Muscle layer of duodenum (tissue), 2 donors: Measurements from ENCODE around the gene SIAE.
A peak's percentile ranks its signal among the peaks of the same experiment; 100 is the strongest.
"Not testable (repeated sequence)": the region's sequence is repeated elsewhere in the genome, so short reads cannot be mapped to it uniquely, and the experiment has no call there.

Source experiments
- H3K27ac ChIP-seq: one replicate; pipeline ENCODE4 v1.7.0; 2013; ENCODE audit warnings: mild to moderate bottlenecking, low read length
- H3K27me3 ChIP-seq: one replicate; pipeline ENCODE4 v1.7.0; 2013; ENCODE audit warnings: low read depth, mild to moderate bottlenecking, control low read depth, low read length
- H3K36me3 ChIP-seq, 2 donors: one replicate each; pipeline ENCODE4 v1.7.0; 2013; ENCODE audit warnings: low read length in 2 of 2, control low read depth in 1 of 2, mild to moderate bottlenecking in 1 of 2; ENCODE audit not compliant: insufficient read depth in 2 of 2, control insufficient read depth in 1 of 2
- H3K4me1 ChIP-seq, 2 donors: one replicate each; pipeline ENCODE4 v1.7.0; 2013; ENCODE audit warnings: low read length in 2 of 2, mild to moderate bottlenecking in 2 of 2, control low read depth in 1 of 2, moderate library complexity in 1 of 2; ENCODE audit not compliant: insufficient read depth in 2 of 2, control insufficient read depth in 1 of 2
- H3K4me3 ChIP-seq, 2 donors: one replicate each; pipeline ENCODE4 v1.7.0; 2013; ENCODE audit warnings: low read length in 2 of 2, low read depth in 1 of 2, mild to moderate bottlenecking in 1 of 2
- H3K9me3 ChIP-seq, 2 donors: one replicate each; pipeline ENCODE4 v1.7.0; 2013; ENCODE audit warnings: low read length in 2 of 2, control low read depth in 1 of 2, mild to moderate bottlenecking in 1 of 2; ENCODE audit not compliant: control insufficient read depth in 1 of 2
- donor health status: healthy.

SIAE gene

DNA sequence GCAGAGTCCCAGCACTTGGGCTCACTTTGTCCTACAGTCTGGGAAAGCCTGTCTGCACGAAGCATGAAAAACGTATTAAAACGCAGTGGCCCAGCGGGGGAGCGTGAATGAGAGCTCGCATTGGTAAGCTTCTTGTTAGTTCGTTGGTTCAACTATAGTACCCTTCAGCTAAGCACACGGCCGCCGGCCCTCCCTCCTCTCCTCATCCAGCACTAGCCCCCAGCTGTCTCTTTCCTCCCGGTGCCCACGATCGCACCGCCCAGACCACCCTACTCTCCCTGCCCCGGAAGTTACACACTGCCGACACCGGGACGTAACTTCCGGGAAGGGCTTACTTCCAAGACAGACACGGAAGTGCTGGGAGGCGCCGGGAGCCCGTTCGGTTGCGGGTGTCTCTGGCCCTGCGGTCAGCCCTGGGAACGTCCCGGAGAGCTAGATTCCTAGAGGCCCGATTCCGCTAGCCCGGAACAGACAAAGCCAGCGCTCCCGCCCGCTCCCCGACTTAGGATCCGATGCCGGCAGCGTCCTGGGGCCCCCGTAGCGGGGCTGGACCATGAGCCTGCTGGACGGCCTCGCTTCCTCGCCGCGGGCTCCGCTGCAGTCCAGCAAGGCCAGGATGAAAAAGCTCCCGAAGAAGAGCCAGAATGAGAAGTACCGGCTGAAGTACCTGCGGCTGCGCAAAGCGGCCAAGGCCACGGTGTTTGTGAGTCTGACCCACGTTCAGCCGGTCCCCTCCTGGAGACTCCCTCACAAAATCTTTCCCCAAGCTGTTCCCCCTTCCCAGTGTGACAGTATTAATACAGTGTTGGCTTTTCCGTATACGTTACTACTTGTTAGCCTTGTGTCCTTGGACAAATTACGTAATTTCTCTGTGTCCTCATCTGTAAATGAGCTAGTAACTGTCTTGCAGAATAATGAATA is 50.7 kb downstream of the SIAE start, which contains the start of gene TBRG1:
Gene TBRG1, plus strand, starts transcription at position 334 of the 921 bp plus-strand sequence. Its CDS starts 220 bp downstream, at position 554.
- Histone ChIP-seq H3K27me3 (no peaks in the 10 kb centered on the region), H3K36me3 (peaks cover 23 to 27% of the 10 kb centered on the region in 2 donors), H3K4me1 (peaks cover 0 to 19% of the 10 kb centered on the region in 2 donors), H3K4me3 (peak within 1 kb of the TSS; percentile 80 to 93), H3K27ac (peak within 1 kb of the TSS; percentile 95), H3K9me3 (no peaks in the 10 kb centered on the region)

DNA sequence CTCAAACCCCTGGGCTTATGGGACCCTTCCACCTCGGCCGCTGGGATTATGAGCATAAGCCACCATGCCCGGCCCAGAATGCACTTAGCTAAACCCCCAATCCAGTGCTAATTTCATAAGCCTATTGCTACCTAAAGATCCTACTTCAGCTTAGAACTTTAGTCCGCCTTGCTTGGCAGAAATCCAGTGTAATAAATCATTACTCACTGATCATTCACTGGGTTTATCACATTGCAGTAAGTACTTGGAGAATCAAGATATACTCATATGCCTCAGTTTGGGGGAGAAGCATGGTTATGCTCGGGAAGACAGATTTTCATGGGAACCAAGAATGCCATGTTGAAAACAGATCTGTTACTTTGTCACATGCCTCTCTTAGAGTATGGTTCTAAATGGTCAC is 54.7 kb downstream of the SIAE start:
- Histone ChIP-seq H3K36me3 (peaks cover 0 to 5% of the 10 kb centered on the region in 2 donors), H3K4me1 (peaks cover 0 to 6% of the 10 kb centered on the region in 2 donors), H3K4me3 (no peak overlapping the region), H3K27me3 (no peaks in the 10 kb centered on the region), H3K9me3 (no peaks in the 10 kb centered on the region), H3K27ac (no peak overlapping the region)

DNA sequence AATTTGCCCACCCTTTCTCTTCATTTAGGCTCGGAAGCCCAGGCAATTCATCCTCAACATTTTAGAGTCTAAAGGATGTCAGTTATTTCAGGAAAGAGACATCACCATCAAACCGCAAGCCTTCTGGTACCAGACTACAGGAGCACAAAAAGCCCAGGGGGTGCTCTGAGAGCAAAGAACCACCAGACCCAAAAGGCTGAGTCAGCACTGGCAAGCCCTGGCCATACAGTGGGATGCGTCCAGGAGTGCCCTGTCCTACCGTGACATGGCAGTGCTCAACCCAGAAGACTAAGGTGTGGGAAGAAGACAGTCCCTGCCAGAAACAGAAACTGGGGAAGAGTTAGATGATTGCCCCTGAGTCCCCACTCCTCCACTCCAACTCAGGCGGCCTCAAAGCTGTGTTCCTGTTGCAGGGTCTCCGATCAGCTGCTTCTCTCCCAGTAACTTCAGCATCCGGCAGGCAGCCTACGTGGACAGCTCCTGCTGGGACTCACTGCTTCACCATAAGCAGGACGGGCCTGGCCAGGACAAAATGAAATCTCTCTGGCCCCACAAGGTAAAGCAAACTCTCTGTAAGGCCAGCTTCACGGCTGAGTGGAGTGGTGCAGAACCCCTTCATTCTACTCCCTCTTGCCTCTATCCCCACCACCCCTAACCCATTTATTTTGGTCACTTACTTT is 60.8 kb downstream of the SIAE start:
- Histone ChIP-seq H3K4me1 (no peaks in the 10 kb centered on the region), H3K9me3 (no peaks in the 10 kb centered on the region), H3K27me3 (no peaks in the 10 kb centered on the region), H3K4me3 (no peak overlapping the region), H3K36me3 (no peaks in the 10 kb centered on the region), H3K27ac (no peak overlapping the region)

DNA sequence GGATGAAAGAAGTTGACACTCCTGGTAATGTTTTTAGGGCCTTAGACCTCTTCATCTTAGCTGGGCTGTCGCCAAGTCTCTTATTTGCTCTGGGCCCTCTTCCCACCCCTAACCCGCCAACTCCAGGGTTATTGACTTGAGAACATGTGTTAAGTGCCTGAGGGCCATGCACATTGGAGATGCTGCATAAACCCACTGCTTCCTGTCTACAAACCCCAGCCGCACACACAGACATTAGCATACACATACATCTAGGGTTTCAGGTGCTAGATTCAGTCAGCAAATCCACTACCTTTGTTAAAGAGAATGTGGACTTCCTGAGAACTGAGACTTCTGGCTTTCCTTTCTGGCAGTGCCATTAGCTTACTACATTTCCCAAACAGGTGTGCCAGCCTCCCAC is 61.5 kb downstream of the SIAE start:
- H3K9me3 ChIP-seq = no peaks in the 10 kb centered on the region
- H3K4me3 ChIP-seq = no peak overlapping the region
- no peaks in the 10 kb centered on the region for H3K4me1 ChIP-seq
- H3K27me3 ChIP-seq = no peaks in the 10 kb centered on the region
- H3K36me3 ChIP-seq = no peaks in the 10 kb centered on the region
- no peak overlapping the region for H3K27ac ChIP-seq

DNA sequence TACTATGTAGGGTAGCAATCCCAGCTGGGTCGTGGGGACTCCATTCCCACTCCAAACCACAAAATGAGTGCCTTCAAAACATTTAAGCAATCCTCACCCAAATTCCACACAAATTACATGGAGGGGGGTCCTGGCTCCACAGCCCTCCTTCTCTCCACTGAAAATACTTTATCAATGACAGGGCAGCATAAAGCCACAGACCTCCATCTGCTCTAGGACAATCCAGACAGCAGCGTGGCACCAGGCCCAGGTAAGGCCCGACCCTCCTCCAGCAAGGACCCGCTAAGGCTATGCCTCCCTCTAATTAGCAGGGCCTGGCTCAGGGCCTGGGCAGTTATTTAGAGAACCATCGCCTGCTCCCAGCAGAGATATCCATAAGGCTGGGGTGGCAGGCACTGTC is 62.5 kb downstream of the SIAE start, which contains the start of gene PANX3:
Gene PANX3, plus strand, starts transcription at position 365 of the 400 bp plus-strand sequence. CDS start 129 bp downstream, outside the sequence.
- Histone ChIP-seq H3K27ac (no peak within 1 kb of the TSS), H3K36me3 (no peaks in the 10 kb centered on the region), H3K4me3 (no peak within 1 kb of the TSS), H3K9me3 (no peaks in the 10 kb centered on the region), H3K4me1 (no peaks in the 10 kb centered on the region), H3K27me3 (no peaks in the 10 kb centered on the region)

DNA sequence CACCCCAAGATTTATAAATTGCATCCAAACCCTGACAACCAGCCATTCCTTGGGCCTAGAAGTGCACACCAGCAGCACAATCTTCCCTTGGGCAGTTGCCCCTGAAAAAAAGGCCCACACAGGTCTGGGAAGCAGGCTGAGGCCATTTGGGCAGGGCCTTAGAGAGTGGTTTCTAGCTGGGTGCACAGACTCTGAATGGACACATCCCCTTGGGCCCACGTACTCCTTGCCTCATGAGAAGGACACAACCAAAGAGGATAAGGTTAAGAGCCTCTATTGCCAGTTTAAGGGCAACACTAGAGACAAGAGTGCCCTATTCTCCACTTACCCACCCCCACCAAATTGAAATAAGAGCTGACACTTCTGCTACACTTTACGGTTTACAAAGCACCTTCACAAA is 63.2 kb downstream of the SIAE start:
- Histone ChIP-seq H3K36me3 (no peaks in the 10 kb centered on the region), H3K27me3 (no peaks in the 10 kb centered on the region), H3K4me1 (no peaks in the 10 kb centered on the region), H3K4me3 (no peak overlapping the region), H3K27ac (no peak overlapping the region), H3K9me3 (no peaks in the 10 kb centered on the region)

DNA sequence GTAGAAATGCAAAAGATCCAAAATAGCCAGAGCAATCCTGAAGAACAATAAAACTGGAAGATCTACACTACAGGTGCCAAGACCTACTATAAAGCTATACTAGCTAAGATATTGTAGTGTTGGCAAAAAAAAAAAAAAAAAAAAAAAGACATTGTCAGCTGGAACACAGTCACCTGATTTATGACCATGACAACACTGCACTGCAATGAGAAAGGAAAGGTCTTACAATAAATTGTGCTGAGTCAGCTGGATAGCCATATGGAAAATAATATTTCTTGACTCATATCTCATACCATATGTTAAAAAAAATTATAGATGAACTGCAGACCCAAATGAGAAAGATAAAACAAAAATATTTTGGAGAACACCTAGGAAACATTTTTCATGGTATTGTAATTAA is 65.4 kb downstream of the SIAE start:
- Histone ChIP-seq H3K27ac (no peak overlapping the region), H3K4me3 (no peak overlapping the region), H3K36me3 (no peaks in the 10 kb centered on the region), H3K27me3 (no peaks in the 10 kb centered on the region), H3K9me3 (no peaks in the 10 kb centered on the region), H3K4me1 (no peaks in the 10 kb centered on the region)

DNA sequence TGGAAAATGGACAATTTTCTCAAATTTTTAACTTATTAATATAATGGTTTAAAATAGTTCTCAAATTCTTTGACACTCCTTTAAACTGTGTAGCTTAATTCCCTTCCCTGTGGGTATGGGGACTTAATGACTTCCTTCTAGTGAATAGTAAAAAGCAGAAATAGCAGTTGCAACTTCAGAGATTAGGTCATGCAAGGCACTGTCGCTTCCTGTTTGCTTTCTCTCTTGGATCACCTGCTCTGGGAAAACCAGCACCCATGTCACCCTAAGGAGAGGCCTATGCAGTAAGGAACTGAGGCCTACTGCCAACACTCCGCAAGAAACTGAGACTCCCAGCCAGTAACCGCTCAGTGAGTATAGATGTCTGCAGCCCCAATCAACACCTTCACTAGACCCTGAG is 67.8 kb downstream of the SIAE start:
- Histone ChIP-seq H3K4me1 (no peaks in the 10 kb centered on the region), H3K36me3 (no peaks in the 10 kb centered on the region), H3K27ac (no peak overlapping the region), H3K9me3 (no peaks in the 10 kb centered on the region), H3K27me3 (no peaks in the 10 kb centered on the region), H3K4me3 (no peak overlapping the region)

DNA sequence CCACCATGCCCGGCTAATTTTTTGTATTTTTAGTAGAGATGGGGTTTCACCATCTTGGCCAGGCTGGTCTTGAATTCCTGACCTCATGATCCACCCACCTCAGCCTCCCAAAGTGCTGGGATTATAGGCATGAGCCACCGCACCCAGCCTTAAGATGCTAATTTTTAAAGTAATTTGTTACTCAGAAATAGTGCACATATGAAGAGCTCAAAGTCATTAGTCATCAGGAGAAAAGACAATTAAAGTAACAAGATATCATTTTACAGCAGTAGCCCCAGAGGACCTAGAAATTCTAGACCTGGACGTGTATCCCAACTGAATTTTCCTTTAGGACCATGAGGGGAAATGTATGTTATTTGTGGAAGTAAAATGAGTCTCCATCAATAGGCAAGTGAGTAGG is 70.8 kb downstream of the SIAE start:
- H3K36me3 ChIP-seq, H3K27ac ChIP-seq, H3K4me1 ChIP-seq, H3K9me3 ChIP-seq, H3K27me3 ChIP-seq, H3K4me3 ChIP-seq: not testable (repeated sequence)

DNA sequence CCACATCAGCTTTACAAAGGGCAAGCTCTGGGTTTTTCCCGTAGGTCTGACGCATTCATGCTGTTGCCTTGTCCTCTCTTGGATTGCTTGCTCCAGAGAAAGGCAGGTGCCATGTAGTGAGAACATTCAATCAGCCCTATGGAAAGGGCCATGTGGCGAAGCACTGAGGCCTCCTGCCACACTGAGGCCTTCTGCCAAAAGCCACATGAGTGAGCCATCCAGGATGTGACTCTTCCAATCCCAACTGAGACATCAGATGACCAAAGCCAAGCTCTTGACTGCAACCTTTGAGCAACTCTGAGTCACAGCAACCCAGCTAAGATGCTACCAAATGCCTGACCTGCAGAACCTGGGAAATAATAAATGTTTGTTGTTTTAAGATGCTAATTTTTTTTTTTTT is 71.3 kb downstream of the SIAE start:
- Histone ChIP-seq H3K4me3 (no peak overlapping the region), H3K27ac (no peak overlapping the region), H3K27me3 (no peaks in the 10 kb centered on the region), H3K36me3 (no peaks in the 10 kb centered on the region), H3K9me3 (no peaks in the 10 kb centered on the region), H3K4me1 (no peaks in the 10 kb centered on the region)

DNA sequence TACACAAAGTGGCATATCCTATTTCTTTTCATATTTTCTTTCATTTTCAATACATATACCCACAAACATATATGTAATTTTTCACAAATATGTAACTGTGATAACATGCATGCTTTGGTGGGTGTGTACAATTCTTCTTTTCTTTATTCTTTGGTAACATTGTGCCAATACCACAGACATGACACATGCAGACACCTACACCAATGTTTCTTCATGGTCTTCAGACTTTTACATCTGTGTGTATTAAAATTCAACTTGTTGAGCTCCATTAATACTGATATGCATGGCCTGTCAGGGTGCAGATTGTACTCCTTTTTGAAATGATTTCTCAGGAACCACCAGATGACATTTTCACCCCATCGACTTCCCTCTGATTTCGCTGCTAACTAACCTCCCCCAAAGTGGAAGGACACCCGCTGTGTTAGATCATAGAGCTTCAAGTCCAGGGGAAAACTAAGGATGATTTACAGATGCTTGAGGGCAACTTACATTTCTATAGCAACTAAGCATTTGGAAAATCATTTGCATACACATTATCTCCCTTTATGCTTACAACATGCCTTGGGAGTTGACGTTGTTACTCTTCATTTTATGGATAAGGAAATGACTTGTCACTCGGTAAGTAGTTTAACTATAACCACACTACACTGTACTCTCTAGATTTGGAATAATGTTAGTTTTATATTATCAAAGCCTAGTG is 72.8 kb downstream of the SIAE start:
- Histone ChIP-seq H3K4me3 (no peak overlapping the region), H3K4me1 (no peaks in the 10 kb centered on the region), H3K9me3 (no peaks in the 10 kb centered on the region), H3K27me3 (no peaks in the 10 kb centered on the region), H3K27ac (no peak overlapping the region), H3K36me3 (no peaks in the 10 kb centered on the region)
